Measurements from ENCODE around the gene TMEM31. TPM values are rescaled to one million over a fixed set of nuclear protein-coding genes. Genes with fewer than 3 reads are reported as not detected.

The TMEM31 gene
- total RNA-seq, 1 donor from 2014 or later, result not detected

GRCh38 chrX:103691059-103691458 is 19.6 kb upstream of the TMEM31 start:
- Mint-ChIP-seq H3K4me3 (ENCODE audit: unreplicated experiment) (no peak overlapping the region), H3K4me1 (ENCODE audit: unreplicated experiment) (no peaks in the 10 kb centered on the region), H3K27ac (ENCODE audit: unreplicated experiment) (no peak overlapping the region), H3K9me3 (ENCODE audit: unreplicated experiment) (no peaks in the 10 kb centered on the region), H3K36me3 (ENCODE audit: low read depth, unreplicated experiment) (no peaks in the 10 kb centered on the region), H3K27me3 (ENCODE audit: unreplicated experiment) (no peaks in the 10 kb centered on the region)
- no peak for TF ChIP-seq CTCF (IDR thresholded peaks at IDR 0.05; ENCODE audit: unreplicated experiment)
- DNase-seq (ENCODE audit: low spot score), result no peak

- H3K27ac Mint-ChIP-seq (ENCODE audit: unreplicated experiment), result no peak overlapping the region
- H3K4me3 Mint-ChIP-seq (ENCODE audit: unreplicated experiment), result no peak overlapping the region
- no peak for DNase-seq (ENCODE audit: low spot score)
- H3K36me3 Mint-ChIP-seq (ENCODE audit: low read depth, unreplicated experiment), result no peaks in the 10 kb centered on the region
- H3K9me3 Mint-ChIP-seq (ENCODE audit: unreplicated experiment), result no peaks in the 10 kb centered on the region
- no peaks in the 10 kb centered on the region for H3K4me1 Mint-ChIP-seq (ENCODE audit: unreplicated experiment)
- peaks cover 2% of the 10 kb centered on the region for H3K27me3 Mint-ChIP-seq (ENCODE audit: unreplicated experiment)
- no peak for TF ChIP-seq CTCF (IDR thresholded peaks at IDR 0.05; ENCODE audit: unreplicated experiment)
Observed at GRCh38 chrX:103697687-103698086, 13.0 kb upstream of the TMEM31 start.

- no peaks in the 10 kb centered on the region for H3K36me3 Mint-ChIP-seq (ENCODE audit: low read depth, unreplicated experiment)
- no peak for DNase-seq (ENCODE audit: low spot score)
- H3K4me3 Mint-ChIP-seq (ENCODE audit: unreplicated experiment), result no peak overlapping the region
- H3K9me3 Mint-ChIP-seq (ENCODE audit: unreplicated experiment), result no peaks in the 10 kb centered on the region
- H3K27me3 Mint-ChIP-seq (ENCODE audit: unreplicated experiment), result peaks cover 2% of the 10 kb centered on the region
- TF ChIP-seq CTCF (IDR thresholded peaks at IDR 0.05; ENCODE audit: unreplicated experiment), result no peak
- H3K27ac Mint-ChIP-seq (ENCODE audit: unreplicated experiment), result no peak overlapping the region
- H3K4me1 Mint-ChIP-seq (ENCODE audit: unreplicated experiment), result no peaks in the 10 kb centered on the region
Observed at GRCh38 chrX:103699243-103699642, 11.5 kb upstream of the TMEM31 start.

- DNase-seq (ENCODE audit: low spot score), result no peak
- H3K4me1 Mint-ChIP-seq (ENCODE audit: unreplicated experiment), result peaks cover 3% of the 10 kb centered on the region
- H3K36me3 Mint-ChIP-seq (ENCODE audit: low read depth, unreplicated experiment), result no peaks in the 10 kb centered on the region
- H3K9me3 Mint-ChIP-seq (ENCODE audit: unreplicated experiment), result no peaks in the 10 kb centered on the region
- peaks cover 2% of the 10 kb centered on the region for H3K27me3 Mint-ChIP-seq (ENCODE audit: unreplicated experiment)
- TF ChIP-seq CTCF (IDR thresholded peaks at IDR 0.05; ENCODE audit: unreplicated experiment), result no peak
- no peak overlapping the region for H3K4me3 Mint-ChIP-seq (ENCODE audit: unreplicated experiment)
- no peak overlapping the region for H3K27ac Mint-ChIP-seq (ENCODE audit: unreplicated experiment)
Observed at GRCh38 chrX:103704863-103705262, 5.8 kb upstream of the TMEM31 start.

- Mint-ChIP-seq H3K4me1 (ENCODE audit: unreplicated experiment) (no peaks in the 10 kb centered on the region), H3K36me3 (ENCODE audit: low read depth, unreplicated experiment) (no peaks in the 10 kb centered on the region), H3K4me3 (ENCODE audit: unreplicated experiment) (no peak overlapping the region), H3K27me3 (ENCODE audit: unreplicated experiment) (peaks cover 7% of the 10 kb centered on the region), H3K27ac (ENCODE audit: unreplicated experiment) (no peak overlapping the region), H3K9me3 (ENCODE audit: unreplicated experiment) (no peaks in the 10 kb centered on the region)
- TF ChIP-seq CTCF (IDR thresholded peaks at IDR 0.05; ENCODE audit: unreplicated experiment), result no peak
- no peak for DNase-seq (ENCODE audit: low spot score)
Observed at GRCh38 chrX:103716962-103717361, 6.3 kb downstream of the TMEM31 start.

All from endothelial cell (in vitro differentiated cells).